Neuronal stem cell (in vitro differentiated cells): Measurements from ENCODE around the gene LYSMD2.

ENCODE experiments used
- DNase-seq: peaks from one replicate; pipeline ENCODE4 v3.0.0-alpha.2; 2013; ENCODE audit warnings: low spot score
- H2AFZ ChIP-seq: one replicate; pipeline ENCODE4 v1.6.1; 2013; ENCODE audit warnings: mild to moderate bottlenecking, low read length, inconsistent platforms
- H2AK5ac ChIP-seq: 2 replicates; pipeline ENCODE4 v1.6.1; 2013; ENCODE audit warnings: low read depth, mild to moderate bottlenecking, inconsistent platforms, low read length, moderate library complexity, mixed read lengths
- H2BK120ac ChIP-seq: 2 replicates; pipeline ENCODE4 v1.6.1; 2013; ENCODE audit warnings: low read depth, mild to moderate bottlenecking, inconsistent platforms, low read length, moderate library complexity, mixed read lengths
- H2BK12ac ChIP-seq: one replicate; pipeline ENCODE4 v1.6.1; 2013; ENCODE audit warnings: low read length, inconsistent platforms
- H2BK15ac ChIP-seq: 2 replicates; pipeline ENCODE4 v1.6.1; 2013; ENCODE audit warnings: mild to moderate bottlenecking, low read length, inconsistent platforms, mixed read lengths
- H2BK5ac ChIP-seq: one replicate; pipeline ENCODE4 v1.6.1; 2013; ENCODE audit warnings: inconsistent platforms, mild to moderate bottlenecking, low read length, moderate library complexity
- H3K14ac ChIP-seq: one replicate; pipeline ENCODE4 v1.6.1; 2013; ENCODE audit warnings: low read length, inconsistent platforms
- H3K18ac ChIP-seq: 2 replicates; pipeline ENCODE4 v1.6.1; 2013; ENCODE audit warnings: low read length, inconsistent platforms
- H3K23ac ChIP-seq: 2 replicates; pipeline ENCODE4 v1.6.1; 2013; ENCODE audit warnings: low read depth, mild to moderate bottlenecking, mixed read lengths, low read length, inconsistent platforms; ENCODE audit not compliant: poor library complexity
- H3K27ac ChIP-seq: replicated peaks from 3 replicates; pipeline ENCODE4 v1.5.1; 2013; ENCODE audit warnings: low read length, inconsistent platforms
- H3K27me3 ChIP-seq, 3 experiments: 2 replicates each; pipeline ENCODE4 v1.6.1; 2013; ENCODE audit warnings: low read length in 3 of 3, mild to moderate bottlenecking in 2 of 3, inconsistent platforms in 1 of 3, low read depth in 1 of 3, mixed read lengths in 1 of 3, moderate library complexity in 1 of 3; ENCODE audit not compliant: control insufficient read depth in 3 of 3, insufficient read depth in 3 of 3
- H3K36me3 ChIP-seq, 2 donors: replicated peaks in 1 of 2; 2 replicates each; pipeline ENCODE4 v1.6.1; 2013; ENCODE audit warnings: low read length in 2 of 2; ENCODE audit not compliant: control insufficient read depth in 2 of 2, insufficient read depth in 2 of 2
- H3K4ac ChIP-seq: 2 replicates; pipeline ENCODE4 v1.6.1; 2013; ENCODE audit warnings: inconsistent platforms, mild to moderate bottlenecking, low read length, moderate library complexity
- H3K4me1 ChIP-seq, 2 donors: 1 replicate in 1 of 2; 2 replicates in 1 of 2; pipeline ENCODE4 v1.6.1; 2013; ENCODE audit warnings: low read length in 2 of 2, low read depth in 1 of 2; ENCODE audit not compliant: control insufficient read depth in 2 of 2, insufficient read depth in 1 of 2
- H3K4me2 ChIP-seq: one replicate; pipeline ENCODE4 v1.6.1; 2013; ENCODE audit warnings: mild to moderate bottlenecking, low read length, inconsistent platforms; ENCODE audit not compliant: insufficient read depth, poor library complexity, severe bottlenecking
- H3K4me3 ChIP-seq, 2 donors: 2 replicates each; pipeline ENCODE4 v1.5.1; 2013; ENCODE audit warnings: low read length in 2 of 2, mild to moderate bottlenecking in 2 of 2, inconsistent platforms in 1 of 2, moderate library complexity in 1 of 2
- H3K79me1 ChIP-seq: one replicate; pipeline ENCODE4 v1.6.1; 2013; ENCODE audit warnings: low read depth, mild to moderate bottlenecking, inconsistent platforms, low read length, moderate library complexity
- H3K9ac ChIP-seq: one replicate; pipeline ENCODE4 v1.6.1; 2013; ENCODE audit warnings: mild to moderate bottlenecking, low read depth, low read length, inconsistent platforms; ENCODE audit not compliant: poor library complexity
- H3K9me3 ChIP-seq, 2 donors: replicated peaks in 1 of 2; 2 replicates each; pipeline versions ENCODE3 to v1.6.1; 2013; ENCODE audit warnings: low read length in 2 of 2, mild to moderate bottlenecking in 2 of 2, inconsistent platforms in 1 of 2, low read depth in 1 of 2, mixed read lengths in 1 of 2, moderate library complexity in 1 of 2; ENCODE audit not compliant: control insufficient read depth in 2 of 2, insufficient read depth in 1 of 2
- H4K8ac ChIP-seq: one replicate; pipeline ENCODE4 v1.6.1; 2013; ENCODE audit warnings: low read depth, mild to moderate bottlenecking, inconsistent platforms, low read length, moderate library complexity
- H4K91ac ChIP-seq: one replicate; pipeline ENCODE4 v1.6.1; 2013; ENCODE audit warnings: low read length, low read depth, mild to moderate bottlenecking, inconsistent platforms; ENCODE audit not compliant: poor library complexity
- WGBS, 2 donors: extraction: QIAGEN DNeasy Blood & Tissue Kit; methylation state at CpG; one replicate each; pipeline ENCODE4 v1.1.7; 2013; ENCODE audit warnings: missing lambda C conversion rate in 2 of 2, mixed read lengths in 1 of 2; ENCODE audit not compliant: insufficient read length in 2 of 2, insufficient replicate concordance in 1 of 2; ENCODE audit errors: extremely low coverage in 2 of 2; 5-methylcytosine and 5-hydroxymethylcytosine counted together

Gene LYSMD2

GRCh38 chr15:51774916-51775315, 37.5 kb upstream of the LYSMD2 start:
- Histone ChIP-seq H4K8ac (no peak overlapping the region), H2BK5ac (no peak overlapping the region), H3K79me1 (no peaks in the 10 kb centered on the region), H3K14ac (no peak overlapping the region), H3K36me3 (no peaks in the 10 kb centered on the region), H3K4me1 (no peaks in the 10 kb centered on the region), H3K4ac (no peak overlapping the region), H2BK15ac (no peak overlapping the region), H2BK120ac (no peak overlapping the region), H3K27ac (no peak overlapping the region), H3K18ac (no peak overlapping the region), H3K23ac (no peak overlapping the region), H3K27me3 (no peaks in the 10 kb centered on the region), H3K9me3 (no peaks in the 10 kb centered on the region), H2AK5ac (no peak overlapping the region), H3K4me2 (no peak overlapping the region), H3K9ac (no peak overlapping the region), H2BK12ac (no peak overlapping the region), H4K91ac (no peak overlapping the region), H2AFZ (no peak overlapping the region), H3K4me3 (no peak overlapping the region)
- no peak for DNase-seq
- WGBS, 2 donors: no CpG with 5 or more reads among the region's 3 CpGs

GRCh38 chr15:51771773-51772172, 34.3 kb upstream of the LYSMD2 start:
- no peak overlapping the region for H3K9ac ChIP-seq
- no peak overlapping the region for H4K8ac ChIP-seq
- H2BK12ac ChIP-seq: no peak overlapping the region
- no CpG with 5 or more reads among the region's 1 CpG for WGBS, 2 donors
- no peak overlapping the region for H3K18ac ChIP-seq
- H3K27ac ChIP-seq: no peak overlapping the region
- H3K4me1 ChIP-seq: no peaks in the 10 kb centered on the region
- no peak overlapping the region for H3K4me3 ChIP-seq
- no peak overlapping the region for H2AK5ac ChIP-seq
- no peak overlapping the region for H3K14ac ChIP-seq
- no peaks in the 10 kb centered on the region for H3K27me3 ChIP-seq
- H2BK15ac ChIP-seq: no peak overlapping the region
- H2AFZ ChIP-seq: no peak overlapping the region
- no peak overlapping the region for H2BK120ac ChIP-seq
- no peaks in the 10 kb centered on the region for H3K9me3 ChIP-seq
- H3K36me3 ChIP-seq: no peaks in the 10 kb centered on the region
- no peak overlapping the region for H2BK5ac ChIP-seq
- DNase-seq: no peak
- H3K4me2 ChIP-seq: no peak overlapping the region
- no peak overlapping the region for H3K23ac ChIP-seq
- no peak overlapping the region for H3K4ac ChIP-seq
- no peaks in the 10 kb centered on the region for H3K79me1 ChIP-seq
- H4K91ac ChIP-seq: no peak overlapping the region

DNA sequence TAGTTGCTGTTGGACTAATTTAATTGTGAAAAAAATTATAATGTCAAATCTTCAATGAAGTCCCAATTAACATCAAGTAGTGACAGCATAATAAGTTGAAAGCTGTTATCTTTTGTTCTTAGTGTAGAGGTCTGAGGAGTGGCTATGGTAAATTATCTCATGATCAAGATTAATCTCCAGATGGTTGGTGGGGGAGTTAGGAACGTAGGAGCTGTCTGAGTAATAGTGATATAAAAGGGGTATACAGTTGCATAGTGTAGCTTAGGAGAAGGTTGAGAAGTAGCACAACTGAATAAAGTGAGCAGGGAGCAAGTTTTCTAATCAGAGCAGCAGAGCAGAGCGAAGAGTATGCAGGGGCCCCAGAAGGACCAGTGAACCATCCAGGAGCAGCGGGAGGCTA, 33.4 kb upstream of the LYSMD2 start:
- no peak overlapping the region for H4K8ac ChIP-seq
- no peak overlapping the region for H4K91ac ChIP-seq
- no peak overlapping the region for H2BK15ac ChIP-seq
- H3K4ac ChIP-seq: no peak overlapping the region
- no peak overlapping the region for H3K23ac ChIP-seq
- H2AK5ac ChIP-seq: no peak overlapping the region
- DNase-seq: no peak
- WGBS, 2 donors: no CpG with 5 or more reads among the region's 3 CpGs
- no peak overlapping the region for H2BK12ac ChIP-seq
- no peaks in the 10 kb centered on the region for H3K9me3 ChIP-seq
- peaks cover under 1 to 2% of the 10 kb centered on the region in 2 donors for H3K4me1 ChIP-seq
- H2BK120ac ChIP-seq: no peak overlapping the region
- H2AFZ ChIP-seq: no peak overlapping the region
- H3K14ac ChIP-seq: no peak overlapping the region
- no peaks in the 10 kb centered on the region for H3K36me3 ChIP-seq
- H3K27me3 ChIP-seq: no peaks in the 10 kb centered on the region
- no peak overlapping the region for H2BK5ac ChIP-seq
- H3K18ac ChIP-seq: no peak overlapping the region
- no peak overlapping the region for H3K4me2 ChIP-seq
- H3K9ac ChIP-seq: no peak overlapping the region
- H3K27ac ChIP-seq: no peak overlapping the region
- no peaks in the 10 kb centered on the region for H3K79me1 ChIP-seq
- no peak overlapping the region for H3K4me3 ChIP-seq

DNA sequence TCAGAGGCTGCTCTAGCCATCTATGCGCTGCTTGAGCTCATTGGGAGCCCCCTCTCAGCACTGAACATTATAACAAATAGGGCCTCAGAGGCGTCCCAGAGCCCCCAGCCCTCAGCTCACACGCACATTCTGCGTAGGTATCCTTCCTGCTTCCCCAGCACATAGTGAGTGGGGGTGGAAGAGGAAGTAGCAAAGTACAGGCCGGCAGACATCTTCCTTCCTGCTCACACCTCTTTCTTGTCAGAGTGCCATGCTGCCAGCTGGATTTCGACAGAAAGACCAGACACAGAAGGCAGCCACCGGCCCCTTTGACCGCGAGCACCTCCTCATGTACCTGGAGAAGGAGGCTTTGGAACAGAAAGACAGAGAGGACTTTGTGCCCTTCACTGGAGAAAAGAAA, 30.6 kb upstream of the LYSMD2 start:
- Histone ChIP-seq H3K36me3 (no peaks in the 10 kb centered on the region), H3K9ac (peak overlapping the region; percentile 32), H2BK15ac (no peak overlapping the region), H3K18ac (peak overlapping the region; percentile 27), H2BK120ac (no peak overlapping the region), H4K8ac (no peak overlapping the region), H4K91ac (no peak overlapping the region), H3K9me3 (no peaks in the 10 kb centered on the region), H3K4me3 (no peak overlapping the region), H3K4me2 (no peak overlapping the region), H3K4ac (no peak overlapping the region), H2BK12ac (no peak overlapping the region), H2BK5ac (no peak overlapping the region), H3K4me1 (peaks cover 4 to 6% of the 10 kb centered on the region in 2 donors), H3K14ac (no peak overlapping the region), H2AFZ (peak overlapping the region; percentile 30), H3K79me1 (no peaks in the 10 kb centered on the region), H3K27ac (no peak overlapping the region), H3K27me3 (no peaks in the 10 kb centered on the region), H3K23ac (no peak overlapping the region), H2AK5ac (no peak overlapping the region)
- no peak for DNase-seq
- WGBS, 2 donors: no CpG with 5 or more reads among the region's 9 CpGs
